ENCODE results near the gene MAGI2.

DNA sequence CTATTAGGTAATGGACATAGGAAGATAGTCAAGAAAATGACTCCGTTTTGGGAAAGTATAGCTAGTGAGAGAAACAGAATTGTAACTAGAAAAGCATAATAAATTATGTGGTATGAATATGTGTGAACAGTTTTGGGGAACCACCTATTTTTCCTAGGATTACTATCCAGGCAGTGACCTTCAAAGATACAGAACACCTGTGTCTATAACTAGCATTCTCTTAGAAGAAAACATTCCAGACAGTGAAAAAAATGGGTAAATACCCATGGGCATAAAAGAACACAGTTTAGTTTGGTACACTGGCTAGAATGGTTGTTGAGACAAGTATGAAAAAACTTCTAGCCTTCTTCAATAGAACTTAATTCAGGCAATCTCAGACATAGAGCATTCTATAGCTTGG is 690.8 kb downstream of the MAGI2 start:
- TF ChIP-seq, protein P1, sequence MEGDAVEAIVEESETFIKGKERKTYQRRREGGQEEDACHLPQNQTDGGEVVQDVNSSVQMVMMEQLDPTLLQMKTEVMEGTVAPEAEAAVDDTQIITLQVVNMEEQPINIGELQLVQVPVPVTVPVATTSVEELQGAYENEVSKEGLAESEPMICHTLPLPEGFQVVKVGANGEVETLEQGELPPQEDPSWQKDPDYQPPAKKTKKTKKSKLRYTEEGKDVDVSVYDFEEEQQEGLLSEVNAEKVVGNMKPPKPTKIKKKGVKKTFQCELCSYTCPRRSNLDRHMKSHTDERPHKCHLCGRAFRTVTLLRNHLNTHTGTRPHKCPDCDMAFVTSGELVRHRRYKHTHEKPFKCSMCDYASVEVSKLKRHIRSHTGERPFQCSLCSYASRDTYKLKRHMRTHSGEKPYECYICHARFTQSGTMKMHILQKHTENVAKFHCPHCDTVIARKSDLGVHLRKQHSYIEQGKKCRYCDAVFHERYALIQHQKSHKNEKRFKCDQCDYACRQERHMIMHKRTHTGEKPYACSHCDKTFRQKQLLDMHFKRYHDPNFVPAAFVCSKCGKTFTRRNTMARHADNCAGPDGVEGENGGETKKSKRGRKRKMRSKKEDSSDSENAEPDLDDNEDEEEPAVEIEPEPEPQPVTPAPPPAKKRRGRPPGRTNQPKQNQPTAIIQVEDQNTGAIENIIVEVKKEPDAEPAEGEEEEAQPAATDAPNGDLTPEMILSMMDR (conservative IDR thresholded peaks at IDR 0.05 in 1 of 2, IDR thresholded peaks at IDR 0.05 in 1 of 2; ENCODE audit: extremely low read depth in 1 of 2, insufficient read depth in 1 of 2, low read depth in 1 of 2, low read length in 2 of 2) = no peak
- TF ChIP-seq EZH2 (IDR thresholded peaks at IDR 0.05; ENCODE audit: borderline replicate concordance, low read length) = no peak
